RWPE2 (cell line): ENCODE data around the gene FAM8A1.
A peak's percentile ranks its signal among the peaks of the same experiment; 100 is the strongest.

Experiments
- ATAC-seq: fragments of 200-7000 bp; cut with Tn5 transposase; 3 replicates; pipeline ENCODE4 v1.9.1; 2021; ENCODE audit warnings: low read depth
- DNase-seq: peaks from one replicate; pipeline ENCODE4 v3.0.0-alpha.2; 2020; ENCODE audit warnings: low spot score
- H3K27ac ChIP-seq: fragments of 450-650 bp; 2 replicates; pipeline ENCODE4 v1.5.1; 2017; ENCODE audit warnings: mild to moderate bottlenecking; ENCODE audit not compliant: poor library complexity, severe bottlenecking
- H3K27me3 ChIP-seq: fragments of 250-450 bp; sonication (Bioruptor Pico); 2 replicates; pipeline ENCODE4 v1.5.1; 2021; ENCODE audit warnings: mild to moderate bottlenecking, moderate library complexity; ENCODE audit not compliant: insufficient read depth, poor library complexity, severe bottlenecking
- H3K36me3 ChIP-seq: fragments of 250-450 bp; sonication (Bioruptor Pico); 2 replicates; pipeline ENCODE4 v1.5.1; 2020; ENCODE audit warnings: low read depth, mild to moderate bottlenecking, moderate library complexity
- H3K4me1 ChIP-seq: fragments of 250-450 bp; sonication (Bioruptor Pico); 2 replicates; pipeline ENCODE4 v1.5.1; 2021; ENCODE audit warnings: mild to moderate bottlenecking, moderate library complexity; ENCODE audit not compliant: insufficient read depth, poor library complexity, severe bottlenecking
- H3K4me3 ChIP-seq: fragments of 250-450 bp; sonication (Bioruptor Pico); 2 replicates; pipeline ENCODE4 v1.5.1; 2021; ENCODE audit warnings: mild to moderate bottlenecking, moderate library complexity; ENCODE audit not compliant: severe bottlenecking
- H3K9me3 ChIP-seq: fragments of 250-450 bp; sonication (Bioruptor Pico); 2 replicates; pipeline ENCODE4 v1.5.1; 2021; ENCODE audit warnings: mild to moderate bottlenecking, moderate library complexity; ENCODE audit not compliant: severe bottlenecking
- CTCF ChIP-seq: fragments of 450-650 bp; IDR thresholded peaks from one replicate; pipeline ENCODE4 v1.5.1; 2017; ENCODE audit warnings: mild to moderate bottlenecking, moderate library complexity; ENCODE audit not compliant: poor library complexity, severe bottlenecking

Gene FAM8A1

GRCh38 chr6:17635568-17635967, 35.5 kb downstream of the FAM8A1 start:
- TF ChIP-seq CTCF = no peak
- no peaks in the 10 kb centered on the region for H3K27me3 ChIP-seq
- ATAC-seq (no peak), DNase-seq (no peak)
- no peaks in the 10 kb centered on the region for H3K4me1 ChIP-seq
- no peak overlapping the region for H3K4me3 ChIP-seq
- H3K9me3 ChIP-seq = no peaks in the 10 kb centered on the region
- no peak overlapping the region for H3K27ac ChIP-seq
- peaks cover 87% of the 10 kb centered on the region for H3K36me3 ChIP-seq

- H3K27me3 ChIP-seq = no peaks in the 10 kb centered on the region
- ATAC-seq = no peak
Measured at GRCh38 chr6:17638212-17638715, 38.2 kb downstream of the FAM8A1 start.

GRCh38 chr6:17640477-17640917, 40.4 kb downstream of the FAM8A1 start:
- ATAC-seq = 0 out of 3 replicates have a peak, but pooled peaks have one; percentile 29
- no peak for TF ChIP-seq CTCF
- no peak for DNase-seq
- Histone ChIP-seq H3K27ac (no peak overlapping the region), H3K4me3 (no peak overlapping the region), H3K36me3 (peaks cover 98% of the 10 kb centered on the region), H3K9me3 (no peaks in the 10 kb centered on the region), H3K27me3 (no peaks in the 10 kb centered on the region), H3K4me1 (no peaks in the 10 kb centered on the region)

More at GRCh38 chr6:17638212-17638715, 38.2 kb downstream of the FAM8A1 start:
- no peaks in the 10 kb centered on the region for H3K4me1 ChIP-seq
- H3K27ac ChIP-seq = no peak overlapping the region
- TF ChIP-seq CTCF = no peak
- H3K36me3 ChIP-seq = peaks cover 88% of the 10 kb centered on the region
- no peak overlapping the region for H3K4me3 ChIP-seq
- no peaks in the 10 kb centered on the region for H3K9me3 ChIP-seq
- no peak for DNase-seq

GRCh38 chr6:17648745-17649144, 48.6 kb downstream of the FAM8A1 start:
- Histone ChIP-seq H3K4me1 (no peaks in the 10 kb centered on the region), H3K27me3 (no peaks in the 10 kb centered on the region), H3K36me3 (peaks cover 96% of the 10 kb centered on the region), H3K27ac (no peak overlapping the region), H3K9me3 (no peaks in the 10 kb centered on the region), H3K4me3 (no peak overlapping the region)
- ATAC-seq (no peak), DNase-seq (no peak)
- no peak for TF ChIP-seq CTCF

- no peak overlapping the region for H3K27ac ChIP-seq
- TF ChIP-seq CTCF = no peak
- H3K4me1 ChIP-seq = no peaks in the 10 kb centered on the region
- DNase-seq (no peak), ATAC-seq (no peak)
- peaks cover 96% of the 10 kb centered on the region for H3K36me3 ChIP-seq
- H3K9me3 ChIP-seq = no peaks in the 10 kb centered on the region
- no peak overlapping the region for H3K4me3 ChIP-seq
- no peaks in the 10 kb centered on the region for H3K27me3 ChIP-seq
Measured at GRCh38 chr6:17650656-17651309, 50.7 kb downstream of the FAM8A1 start.
